IMR-90 (cell line): ENCODE results near the gene GFAP. TPM values are rescaled to one million over a fixed set of nuclear protein-coding genes. Genes with fewer than 3 reads are reported as not detected.

ENCODE experiments used
- ATAC-seq: fragments of 200-7000 bp; cut with Tn5 transposase; 2 replicates; pipeline ENCODE4 v1.9.1; 2020; ENCODE audit warnings: low read depth, mild to moderate bottlenecking, moderate library complexity
- BruUV-seq: library from RNA; stranded (reverse); fragments of 400-500 nt; replicated peaks from 2 replicates; lab custom pipeline; 2021; lab: Mats Ljungman, UMichigan
- CTCF ChIA-PET: fragments of 300-600 bp; formaldehyde crosslinking; extraction: SDS; loops from one replicate; lab custom pipeline; 2021; ENCODE audit warnings: antibody characterized with exemption; lab: Yijun Ruan, JAX
- POLR2A ChIA-PET: fragments of 300-600 bp; sonication (Branson Sonifier 250); formaldehyde crosslinking; loops from one replicate; lab custom pipeline; 2022; ENCODE audit warnings: antibody characterized with exemption; ENCODE audit not compliant: unreplicated experiment; lab: Charles Lee
- DNase-seq: peaks from one replicate; pipeline ENCODE4 v3.0.0; 2013
- H2AFZ ChIP-seq: replicated peaks from 2 replicates; pipeline ENCODE3; 2013; ENCODE audit warnings: low read length, mild to moderate bottlenecking; ENCODE audit not compliant: poor library complexity
- H2AK5ac ChIP-seq: 2 replicates; pipeline ENCODE4 v1.6.1; 2013; ENCODE audit warnings: low read depth, low read length, inconsistent platforms
- H2AK9ac ChIP-seq: replicated peaks from 2 replicates; pipeline ENCODE3; 2013; ENCODE audit warnings: mild to moderate bottlenecking, low read depth, low read length, moderate library complexity; ENCODE audit not compliant: poor library complexity
- H2BK120ac ChIP-seq: 2 replicates; pipeline ENCODE4 v1.6.1; 2013; ENCODE audit warnings: low read depth, low read length, inconsistent platforms
- H2BK15ac ChIP-seq: 3 replicates; pipeline ENCODE4 v1.6.1; 2013; ENCODE audit warnings: low read depth, low read length, inconsistent platforms
- H2BK20ac ChIP-seq: 2 replicates; pipeline ENCODE4 v1.6.1; 2013; ENCODE audit warnings: low read depth, mild to moderate bottlenecking, inconsistent platforms, low read length, moderate library complexity
- H2BK5ac ChIP-seq: 2 replicates; pipeline ENCODE4 v1.6.1; 2013; ENCODE audit warnings: mild to moderate bottlenecking, low read depth, low read length, inconsistent platforms; ENCODE audit not compliant: poor library complexity, severe bottlenecking
- H3K14ac ChIP-seq: replicated peaks from 2 replicates; pipeline ENCODE4 v1.6.1; 2013; ENCODE audit warnings: low read depth, low read length, inconsistent platforms
- H3K18ac ChIP-seq: 2 replicates; pipeline ENCODE4 v1.6.1; 2013; ENCODE audit warnings: low read depth, low read length, control low read depth
- H3K23ac ChIP-seq: 2 replicates; pipeline ENCODE4 v1.6.1; 2013; ENCODE audit warnings: low read depth, low read length, inconsistent platforms
- H3K27ac ChIP-seq: 2 replicates; pipeline ENCODE4 v1.5.1; 2013; ENCODE audit warnings: mild to moderate bottlenecking, control low read depth, low read length; ENCODE audit not compliant: insufficient read depth
- H3K27me3 ChIP-seq: 2 replicates; pipeline ENCODE4 v1.6.1; 2013; ENCODE audit warnings: low read length; ENCODE audit not compliant: control insufficient read depth, insufficient read depth
- H3K36me3 ChIP-seq: 2 replicates; pipeline ENCODE4 v1.6.1; 2013; ENCODE audit warnings: low read length, mixed read lengths; ENCODE audit not compliant: control insufficient read depth, insufficient read depth
- H3K4ac ChIP-seq: 2 replicates; pipeline ENCODE4 v1.6.1; 2013; ENCODE audit warnings: low read depth, low read length, inconsistent platforms
- H3K4me1 ChIP-seq: 2 replicates; pipeline ENCODE4 v1.6.1; 2013; ENCODE audit warnings: low read length, mixed read lengths; ENCODE audit not compliant: control insufficient read depth, insufficient read depth
- H3K4me2 ChIP-seq: 2 replicates; pipeline ENCODE4 v1.6.1; 2013; ENCODE audit warnings: low read depth, mild to moderate bottlenecking, control low read depth, low read length, moderate library complexity
- H3K4me3 ChIP-seq: 2 replicates; pipeline ENCODE4 v1.5.1; 2013; ENCODE audit warnings: low read depth, mild to moderate bottlenecking, control low read depth, low read length, moderate library complexity; ENCODE audit not compliant: insufficient read depth
- H3K56ac ChIP-seq: 2 replicates; pipeline ENCODE4 v1.6.1; 2013; ENCODE audit warnings: low read length, inconsistent platforms; ENCODE audit not compliant: insufficient read depth; ENCODE audit errors: extremely low read depth
- H3K79me1 ChIP-seq, 2 experiments: 2 replicates each; pipeline ENCODE4 v1.6.1; 2013; ENCODE audit warnings: low read length in 2 of 2, inconsistent platforms in 1 of 2, low read depth in 1 of 2
- H3K9ac ChIP-seq: 2 replicates; pipeline ENCODE4 v1.6.1; 2013; ENCODE audit warnings: low read depth, low read length, control low read depth
- H3K9me1 ChIP-seq: 2 replicates; pipeline ENCODE4 v1.6.1; 2013; ENCODE audit warnings: low read length, inconsistent platforms; ENCODE audit not compliant: insufficient read depth
- H3K9me3 ChIP-seq: 2 replicates; pipeline ENCODE4 v1.6.1; 2013; ENCODE audit warnings: low read length; ENCODE audit not compliant: control insufficient read depth, insufficient read depth
- H4K20me1 ChIP-seq: 2 replicates; pipeline ENCODE4 v1.6.1; 2013; ENCODE audit warnings: low read length, inconsistent platforms; ENCODE audit not compliant: insufficient read depth
- H4K5ac ChIP-seq: 2 replicates; pipeline ENCODE4 v1.6.1; 2013; ENCODE audit warnings: mild to moderate bottlenecking, low read depth, low read length, control low read depth
- H4K8ac ChIP-seq, 2 experiments: 2 replicates each; pipeline ENCODE4 v1.6.1; 2013; ENCODE audit warnings: low read depth in 2 of 2, low read length in 2 of 2, control low read depth in 1 of 2, inconsistent platforms in 1 of 2
- H4K91ac ChIP-seq: 2 replicates; pipeline ENCODE4 v1.6.1; 2013; ENCODE audit warnings: low read depth, low read length, inconsistent platforms; ENCODE audit not compliant: insufficient read depth
- BHLHE40 ChIP-seq: fragments of 150-350 bp; IDR thresholded peaks from 2 replicates; pipeline ENCODE4 v1.6.1; 2016; ENCODE audit warnings: mild to moderate bottlenecking, low read depth, low read length
- CEBPB ChIP-seq: IDR thresholded peaks from 2 replicates; pipeline ENCODE4 v1.6.1; 2012; ENCODE audit warnings: low read depth, low read length, improper control_type of control experiment
- CHD1 ChIP-seq: IDR thresholded peaks from 2 replicates; pipeline ENCODE4 v1.6.1; 2012; ENCODE audit warnings: low read depth, low read length, improper control_type of control experiment
- CTCF ChIP-seq: conservative IDR thresholded peaks from 2 replicates; pipeline ENCODE4 v1.5.1; 2012; ENCODE audit warnings: mild to moderate bottlenecking, low read depth, low read length, improper control_type of control experiment
- ELK1 ChIP-seq: fragments of 150-350 bp; IDR thresholded peaks from 2 replicates; pipeline ENCODE4 v1.6.1; 2016; ENCODE audit warnings: low read depth, mild to moderate bottlenecking, low read length, moderate library complexity, borderline replicate concordance
- FOS ChIP-seq: fragments of 150-350 bp; IDR thresholded peaks from 2 replicates; pipeline ENCODE4 v1.6.1; 2016; ENCODE audit warnings: low read depth, low read length
- MAFK ChIP-seq: IDR thresholded peaks from 2 replicates; pipeline ENCODE4 v1.6.1; 2012; ENCODE audit warnings: low read depth, low read length, improper control_type of control experiment
- MAZ ChIP-seq: IDR thresholded peaks from 2 replicates; pipeline ENCODE4 v1.6.1; 2012; ENCODE audit warnings: low read depth, mild to moderate bottlenecking, low read length, improper control_type of control experiment, moderate library complexity, borderline replicate concordance
- MXI1 ChIP-seq: IDR thresholded peaks from 2 replicates; pipeline ENCODE4 v1.6.1; 2012; ENCODE audit warnings: low read depth, mild to moderate bottlenecking, low read length, moderate library complexity, borderline replicate concordance
- NFE2L2 ChIP-seq: fragments of 150-350 bp; IDR thresholded peaks from 2 replicates; pipeline ENCODE4 v1.6.1; 2016; ENCODE audit warnings: low read depth, mild to moderate bottlenecking, low read length
- POLR2A ChIP-seq: IDR thresholded peaks from 2 replicates; pipeline ENCODE4 v1.6.1; 2012; ENCODE audit warnings: mild to moderate bottlenecking, low read depth, low read length
- RAD21 ChIP-seq: IDR thresholded peaks from 2 replicates; pipeline ENCODE4 v1.6.1; 2012; ENCODE audit warnings: low read length, improper control_type of control experiment
- RCOR1 ChIP-seq: IDR thresholded peaks from 2 replicates; pipeline ENCODE4 v1.6.1; 2012; ENCODE audit warnings: mild to moderate bottlenecking, low read length, improper control_type of control experiment; ENCODE audit not compliant: insufficient replicate concordance
- RFX5 ChIP-seq: IDR thresholded peaks from 2 replicates; pipeline ENCODE4 v1.8.0; 2012; ENCODE audit warnings: low read depth, mild to moderate bottlenecking, low read length, moderate library complexity
- SMC3 ChIP-seq: fragments of 150-350 bp; IDR thresholded peaks from 2 replicates; pipeline ENCODE4 v1.6.1; 2016; ENCODE audit warnings: low read depth, mild to moderate bottlenecking, antibody characterized with exemption, low read length, moderate library complexity
- USF2 ChIP-seq: fragments of 150-350 bp; IDR thresholded peaks from 2 replicates; pipeline ENCODE4 v1.6.1; 2017; ENCODE audit warnings: mild to moderate bottlenecking, antibody characterized with exemption, low read length, low read depth
- WGBS, 2 experiments: methylation state at CpG; one replicate each; pipeline versions ENCODE4 v1.1.5 to v1.1.7; 2013; ENCODE audit warnings: missing lambda C conversion rate in 2 of 2; ENCODE audit not compliant: insufficient read length in 1 of 2; ENCODE audit errors: extremely low coverage in 2 of 2; 5-methylcytosine and 5-hydroxymethylcytosine counted together
- dilution Hi-C: fragments of 300-500 bp; cut with HindIII; formaldehyde crosslinking; loops from one replicate; pipeline ENCODE4 v1.14.3; 2018; ENCODE audit warnings: low sequenced_read_pairs; ENCODE audit not compliant: unreplicated experiment
- in situ Hi-C: fragments of 300-500 bp; cut with MboI; formaldehyde crosslinking; loops from 3 replicates; pipeline ENCODE4 v1.14.3; 2019; ENCODE audit warnings: low sequenced_read_pairs, inconsistent platforms, mixed read lengths
- intact Hi-C: fragments of 100-400 bp; cut with micrococcal nuclease; formaldehyde crosslinking; loops from 2 replicates; pipeline ENCODE4 v1.10.0; 2022
- polyA plus RNA-seq, 3 experiments: library from polyadenylated mRNA; depleted of rRNA; stranded (reverse); fragments of >200 nt; gene quantifications; 2 replicates each; pipeline ENCODE4 v1.2.3, GENCODE V29; 2012; ENCODE audit warnings: low replicate concordance in 1 of 3
- total RNA-seq: library from RNA; depleted of rRNA; stranded (reverse); fragments of >200 nt; gene quantifications from 2 replicates; pipeline ENCODE4 v1.2.3, GENCODE V29; 2012

Gene GFAP
- total and polyA plus RNA-seq, 2 of the 4 experiments (the other 2 are of a cell fraction), result 0.18 to 0.19 TPM

- BruUV-seq, result no TSS peak
Observed at GRCh38 chr17:44942456-44942855, 27.2 kb upstream of the GFAP start.

More at GRCh38 chr17:44942456-44942855, 27.2 kb upstream of the GFAP start:
- Histone ChIP-seq H3K27me3 (no peaks in the 10 kb centered on the region), H3K4me2 (no peak overlapping the region), H2AK9ac (no peak overlapping the region), H2BK20ac (no peak overlapping the region), H3K27ac (no peak overlapping the region), H3K56ac (no peak overlapping the region), H3K9me1 (peaks cover 10% of the 10 kb centered on the region), H4K5ac (peak overlapping the region; percentile 55), H3K9me3 (no peaks in the 10 kb centered on the region), H3K4me1 (peaks cover 15% of the 10 kb centered on the region), H3K9ac (no peak overlapping the region), H3K14ac (peak overlapping the region; percentile 62; the same call in 1 of the 2 replicates), H3K4me3 (no peak overlapping the region), H3K18ac (no peak overlapping the region), H2BK120ac (no peak overlapping the region), H3K4ac (peak overlapping the region; percentile 76; the same call in 1 of the 2 replicates), H2BK15ac (no peak overlapping the region), H2BK5ac (peak overlapping the region; percentile 31), H4K91ac (no peak overlapping the region), H3K23ac (peak overlapping the region; percentile 89), H3K36me3 (no peaks in the 10 kb centered on the region), H3K79me1 (peaks cover 15 to 39% of the 10 kb centered on the region in 2 experiments; a peak in 3 of 4 replicates), H2AK5ac (peak overlapping the region; percentile 86; the same call in 1 of the 2 replicates), H4K8ac (peak overlapping the region in 1 of 2 experiments; percentile 92; a peak in 2 of 4 replicates), H4K20me1 (peaks cover 7% of the 10 kb centered on the region; the same call in 1 of the 2 replicates), H2AFZ (peak overlapping the region; percentile 64)
- POLR2A ChIA-PET, result no interaction called here
- intact Hi-C loops (no loop called here), in situ Hi-C loops (no loop called here), dilution Hi-C loops (no loop called here)
- TF ChIP-seq MAFK, result no peak
- no peak for TF ChIP-seq SMC3
- TF ChIP-seq RCOR1, result no peak
- TF ChIP-seq POLR2A, result no peak
- TF ChIP-seq FOS, result no peak
- TF ChIP-seq CEBPB, result no peak
- no peak for TF ChIP-seq MAZ
- TF ChIP-seq USF2, result no peak
- TF ChIP-seq NFE2L2, result no peak
- TF ChIP-seq RAD21, result no peak
- no peak for TF ChIP-seq MXI1
- TF ChIP-seq ELK1, result no peak
- TF ChIP-seq BHLHE40, result no peak
- TF ChIP-seq RFX5, result no peak
- TF ChIP-seq CTCF, result no peak
- TF ChIP-seq CHD1, result no peak
- WGBS, 2 experiments, result no CpG with 5 or more reads among the region's 4 CpGs
- CTCF ChIA-PET, result interaction anchor here (0.6 to 1.2 kb wide), 2 partner anchors 24 to 193 kb away, joined by 3 read pairs; partner anchors contain the start of gene ACBD4
- DNase-seq (no peak), ATAC-seq (no peak)
